Stimulated activated CD4-positive, alpha-beta T cell treated with anti-CD3 and anti-CD28 coated beads, Interleukin-15, amount 100 ng/mL, for 1 hour (primary cell): Measurements from ENCODE around the gene CCZ1.
"Not testable (repeated sequence)": the region's sequence is repeated elsewhere in the genome, so short reads cannot be mapped to it uniquely, and the experiment has no call there.

ENCODE experiments used
- DNase-seq, 2 donors: peaks; one replicate each; pipeline ENCODE4 v3.0.0-alpha.2; 2020; ENCODE audit warnings: low read depth in 1 of 2, low spot score in 1 of 2

The CCZ1 gene

GRCh38 chr7:5908835-5909234 is 10.3 kb downstream of the CCZ1 start:
- not testable (repeated sequence) for DNase-seq

- DNase-seq = not testable (repeated sequence)
Measured at GRCh38 chr7:5916529-5916928, 18.0 kb downstream of the CCZ1 start.

GRCh38 chr7:5924180-5924579 is 25.6 kb downstream of the CCZ1 start:
- not testable (repeated sequence) for DNase-seq

- not testable (repeated sequence) for DNase-seq
Measured at GRCh38 chr7:5924630-5925029, 26.1 kb downstream of the CCZ1 start.

- not testable (repeated sequence) for DNase-seq
Measured at GRCh38 chr7:5926263-5926870, 27.8 kb downstream of the CCZ1 start.

- DNase-seq = not testable (repeated sequence)
Measured at GRCh38 chr7:5930290-5930689, 31.8 kb downstream of the CCZ1 start.

GRCh38 chr7:5931250-5931649 is 32.7 kb downstream of the CCZ1 start:
- not testable (repeated sequence) for DNase-seq

GRCh38 chr7:5931905-5932644 is 33.5 kb downstream of the CCZ1 start:
- DNase-seq = not testable (repeated sequence)

- DNase-seq = not testable (repeated sequence)
Measured at GRCh38 chr7:5934945-5935450, 36.5 kb downstream of the CCZ1 start.

GRCh38 chr7:5963205-5963604 is 64.7 kb downstream of the CCZ1 start:
- not testable (repeated sequence) for DNase-seq

- not testable (repeated sequence) for DNase-seq
Measured at GRCh38 chr7:5963810-5964209, 65.3 kb downstream of the CCZ1 start.

GRCh38 chr7:5970347-5970911 is 71.9 kb downstream of the CCZ1 start, which contains the start of gene RSPH10B:
Gene RSPH10B (minus strand): TSS chr7:5970689. CDS start chr7:5967116, 3,573 bp downstream.
- not testable (repeated sequence) for DNase-seq

GRCh38 chr7:5973580-5973979 is 75.0 kb downstream of the CCZ1 start:
- not testable (repeated sequence) for DNase-seq
